ENCODE measurements around the gene HPX.

- TF ChIP-seq, protein P1, sequence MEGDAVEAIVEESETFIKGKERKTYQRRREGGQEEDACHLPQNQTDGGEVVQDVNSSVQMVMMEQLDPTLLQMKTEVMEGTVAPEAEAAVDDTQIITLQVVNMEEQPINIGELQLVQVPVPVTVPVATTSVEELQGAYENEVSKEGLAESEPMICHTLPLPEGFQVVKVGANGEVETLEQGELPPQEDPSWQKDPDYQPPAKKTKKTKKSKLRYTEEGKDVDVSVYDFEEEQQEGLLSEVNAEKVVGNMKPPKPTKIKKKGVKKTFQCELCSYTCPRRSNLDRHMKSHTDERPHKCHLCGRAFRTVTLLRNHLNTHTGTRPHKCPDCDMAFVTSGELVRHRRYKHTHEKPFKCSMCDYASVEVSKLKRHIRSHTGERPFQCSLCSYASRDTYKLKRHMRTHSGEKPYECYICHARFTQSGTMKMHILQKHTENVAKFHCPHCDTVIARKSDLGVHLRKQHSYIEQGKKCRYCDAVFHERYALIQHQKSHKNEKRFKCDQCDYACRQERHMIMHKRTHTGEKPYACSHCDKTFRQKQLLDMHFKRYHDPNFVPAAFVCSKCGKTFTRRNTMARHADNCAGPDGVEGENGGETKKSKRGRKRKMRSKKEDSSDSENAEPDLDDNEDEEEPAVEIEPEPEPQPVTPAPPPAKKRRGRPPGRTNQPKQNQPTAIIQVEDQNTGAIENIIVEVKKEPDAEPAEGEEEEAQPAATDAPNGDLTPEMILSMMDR (IDR thresholded peaks at IDR 0.05 in 4 of 5, conservative IDR thresholded peaks at IDR 0.05 in 1 of 5), result no peak
- TF ChIP-seq POLR2A (IDR thresholded peaks at IDR 0.05), result no peak
Measured at GRCh38 chr11:6455070-6455469, 14.3 kb upstream of the HPX start.
